H1 (cell line): Measurements from ENCODE around the gene TMEM114. TPM values are rescaled to one million over a fixed set of nuclear protein-coding genes. Genes with fewer than 3 reads are reported as not detected.

ENCODE experiments used
- NANOG ChIP-seq: IDR thresholded peaks from 2 replicates; pipeline ENCODE4 v1.6.1; 2011; ENCODE audit warnings: low read length, low read depth, mild to moderate bottlenecking, inconsistent platforms; ENCODE audit not compliant: insufficient read depth, poor library complexity, severe bottlenecking
- RBBP5 ChIP-seq: IDR thresholded peaks from 2 replicates; pipeline ENCODE4 v1.7.1; 2012; ENCODE audit warnings: low read depth, mild to moderate bottlenecking, inconsistent platforms, low read length, moderate library complexity, borderline replicate concordance
- SIN3A ChIP-seq, 2 experiments: IDR thresholded peaks in 1 of 2; conservative IDR thresholded peaks in 1 of 2; 2 replicates each; pipeline ENCODE4 v1.6.1; 2011 to 2012; ENCODE audit warnings: low read length in 2 of 2, improper control_type of control experiment in 1 of 2, low read depth in 1 of 2, mild to moderate bottlenecking in 1 of 2
- ZNF274 ChIP-seq: IDR thresholded peaks from 2 replicates; pipeline ENCODE4 v1.7.0; 2012; ENCODE audit warnings: low read length, borderline replicate concordance; ENCODE audit errors: extremely low read depth
- polyA plus RNA-seq, 7 experiments: library from polyadenylated mRNA; depleted of rRNA in 3 of 7; stranded (reverse) in 5 of 7; unstranded in 2 of 7; fragments of >200 nt in 5 of 7; fragments of 200-250 nt in 2 of 7; gene quantifications; 1 replicate in 5 of 7; 2 replicates in 1 of 7; 4 replicates in 1 of 7; pipeline versions ENCODE4 v1.2.1 to v1.2.3, GENCODE V29; 2011 to 2013; ENCODE audit warnings: missing spikeins in 2 of 7, mixed read lengths in 2 of 7
- total RNA-seq: library from RNA; stranded (reverse); fragmentation: NEBNext Ultra II Directional; extraction: Animal tissue kit (Norgen Biotek cat#: 25700); gene quantifications from 2 replicates; pipeline ENCODE4 v1.2.1, GENCODE V29; 2021
- TF ChIP-seq, protein P1 (sequence below): fragments of 300-600 bp; sonication (generic); IDR thresholded peaks from 2 replicates; pipeline ENCODE4 v1.7.1; 2012; ENCODE audit warnings: low read length, moderate library complexity, mild to moderate bottlenecking, inconsistent platforms; ENCODE audit not compliant: insufficient replicate concordance
- TF ChIP-seq, protein P2 (sequence below): IDR thresholded peaks from 2 replicates; pipeline ENCODE4 v1.6.1; 2012; ENCODE audit warnings: low read length, inconsistent platforms

TMEM114 gene
- total and polyA plus RNA-seq, 2 of the 8 experiments (the other 6 are each of a cell fraction or from before 2014, with no cell fraction given): 1.6 to 2.9 TPM

DNA sequence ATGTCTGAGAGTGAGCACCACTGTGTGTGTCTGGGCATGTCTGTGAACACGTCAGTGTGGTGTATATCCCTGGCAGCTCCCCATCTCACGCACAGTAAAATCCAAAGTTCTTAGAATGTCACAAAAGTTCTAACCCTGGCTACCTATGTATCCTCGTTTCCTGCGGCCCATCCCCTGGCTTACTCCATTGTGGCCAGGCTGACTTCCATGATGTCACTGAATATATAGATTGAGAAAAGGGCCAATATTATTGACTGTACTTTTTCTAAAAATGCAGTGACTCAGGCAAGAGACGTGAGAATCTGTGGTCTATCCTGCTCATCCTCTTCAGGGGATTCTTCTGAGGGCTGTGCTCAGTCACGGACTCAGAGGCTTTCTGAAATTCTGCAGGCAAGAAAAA, 30.2 kb upstream of the TMEM114 start (continued):
- TF ChIP-seq, protein P1, sequence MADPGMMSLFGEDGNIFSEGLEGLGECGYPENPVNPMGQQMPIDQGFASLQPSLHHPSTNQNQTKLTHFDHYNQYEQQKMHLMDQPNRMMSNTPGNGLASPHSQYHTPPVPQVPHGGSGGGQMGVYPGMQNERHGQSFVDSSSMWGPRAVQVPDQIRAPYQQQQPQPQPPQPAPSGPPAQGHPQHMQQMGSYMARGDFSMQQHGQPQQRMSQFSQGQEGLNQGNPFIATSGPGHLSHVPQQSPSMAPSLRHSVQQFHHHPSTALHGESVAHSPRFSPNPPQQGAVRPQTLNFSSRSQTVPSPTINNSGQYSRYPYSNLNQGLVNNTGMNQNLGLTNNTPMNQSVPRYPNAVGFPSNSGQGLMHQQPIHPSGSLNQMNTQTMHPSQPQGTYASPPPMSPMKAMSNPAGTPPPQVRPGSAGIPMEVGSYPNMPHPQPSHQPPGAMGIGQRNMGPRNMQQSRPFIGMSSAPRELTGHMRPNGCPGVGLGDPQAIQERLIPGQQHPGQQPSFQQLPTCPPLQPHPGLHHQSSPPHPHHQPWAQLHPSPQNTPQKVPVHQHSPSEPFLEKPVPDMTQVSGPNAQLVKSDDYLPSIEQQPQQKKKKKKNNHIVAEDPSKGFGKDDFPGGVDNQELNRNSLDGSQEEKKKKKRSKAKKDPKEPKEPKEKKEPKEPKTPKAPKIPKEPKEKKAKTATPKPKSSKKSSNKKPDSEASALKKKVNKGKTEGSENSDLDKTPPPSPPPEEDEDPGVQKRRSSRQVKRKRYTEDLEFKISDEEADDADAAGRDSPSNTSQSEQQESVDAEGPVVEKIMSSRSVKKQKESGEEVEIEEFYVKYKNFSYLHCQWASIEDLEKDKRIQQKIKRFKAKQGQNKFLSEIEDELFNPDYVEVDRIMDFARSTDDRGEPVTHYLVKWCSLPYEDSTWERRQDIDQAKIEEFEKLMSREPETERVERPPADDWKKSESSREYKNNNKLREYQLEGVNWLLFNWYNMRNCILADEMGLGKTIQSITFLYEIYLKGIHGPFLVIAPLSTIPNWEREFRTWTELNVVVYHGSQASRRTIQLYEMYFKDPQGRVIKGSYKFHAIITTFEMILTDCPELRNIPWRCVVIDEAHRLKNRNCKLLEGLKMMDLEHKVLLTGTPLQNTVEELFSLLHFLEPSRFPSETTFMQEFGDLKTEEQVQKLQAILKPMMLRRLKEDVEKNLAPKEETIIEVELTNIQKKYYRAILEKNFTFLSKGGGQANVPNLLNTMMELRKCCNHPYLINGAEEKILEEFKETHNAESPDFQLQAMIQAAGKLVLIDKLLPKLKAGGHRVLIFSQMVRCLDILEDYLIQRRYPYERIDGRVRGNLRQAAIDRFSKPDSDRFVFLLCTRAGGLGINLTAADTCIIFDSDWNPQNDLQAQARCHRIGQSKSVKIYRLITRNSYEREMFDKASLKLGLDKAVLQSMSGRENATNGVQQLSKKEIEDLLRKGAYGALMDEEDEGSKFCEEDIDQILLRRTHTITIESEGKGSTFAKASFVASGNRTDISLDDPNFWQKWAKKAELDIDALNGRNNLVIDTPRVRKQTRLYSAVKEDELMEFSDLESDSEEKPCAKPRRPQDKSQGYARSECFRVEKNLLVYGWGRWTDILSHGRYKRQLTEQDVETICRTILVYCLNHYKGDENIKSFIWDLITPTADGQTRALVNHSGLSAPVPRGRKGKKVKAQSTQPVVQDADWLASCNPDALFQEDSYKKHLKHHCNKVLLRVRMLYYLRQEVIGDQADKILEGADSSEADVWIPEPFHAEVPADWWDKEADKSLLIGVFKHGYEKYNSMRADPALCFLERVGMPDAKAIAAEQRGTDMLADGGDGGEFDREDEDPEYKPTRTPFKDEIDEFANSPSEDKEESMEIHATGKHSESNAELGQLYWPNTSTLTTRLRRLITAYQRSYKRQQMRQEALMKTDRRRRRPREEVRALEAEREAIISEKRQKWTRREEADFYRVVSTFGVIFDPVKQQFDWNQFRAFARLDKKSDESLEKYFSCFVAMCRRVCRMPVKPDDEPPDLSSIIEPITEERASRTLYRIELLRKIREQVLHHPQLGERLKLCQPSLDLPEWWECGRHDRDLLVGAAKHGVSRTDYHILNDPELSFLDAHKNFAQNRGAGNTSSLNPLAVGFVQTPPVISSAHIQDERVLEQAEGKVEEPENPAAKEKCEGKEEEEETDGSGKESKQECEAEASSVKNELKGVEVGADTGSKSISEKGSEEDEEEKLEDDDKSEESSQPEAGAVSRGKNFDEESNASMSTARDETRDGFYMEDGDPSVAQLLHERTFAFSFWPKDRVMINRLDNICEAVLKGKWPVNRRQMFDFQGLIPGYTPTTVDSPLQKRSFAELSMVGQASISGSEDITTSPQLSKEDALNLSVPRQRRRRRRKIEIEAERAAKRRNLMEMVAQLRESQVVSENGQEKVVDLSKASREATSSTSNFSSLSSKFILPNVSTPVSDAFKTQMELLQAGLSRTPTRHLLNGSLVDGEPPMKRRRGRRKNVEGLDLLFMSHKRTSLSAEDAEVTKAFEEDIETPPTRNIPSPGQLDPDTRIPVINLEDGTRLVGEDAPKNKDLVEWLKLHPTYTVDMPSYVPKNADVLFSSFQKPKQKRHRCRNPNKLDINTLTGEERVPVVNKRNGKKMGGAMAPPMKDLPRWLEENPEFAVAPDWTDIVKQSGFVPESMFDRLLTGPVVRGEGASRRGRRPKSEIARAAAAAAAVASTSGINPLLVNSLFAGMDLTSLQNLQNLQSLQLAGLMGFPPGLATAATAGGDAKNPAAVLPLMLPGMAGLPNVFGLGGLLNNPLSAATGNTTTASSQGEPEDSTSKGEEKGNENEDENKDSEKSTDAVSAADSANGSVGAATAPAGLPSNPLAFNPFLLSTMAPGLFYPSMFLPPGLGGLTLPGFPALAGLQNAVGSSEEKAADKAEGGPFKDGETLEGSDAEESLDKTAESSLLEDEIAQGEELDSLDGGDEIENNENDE: no peak
- TF ChIP-seq SIN3A (conservative IDR thresholded peaks at IDR 0.05 in 1 of 2, IDR thresholded peaks at IDR 0.05 in 1 of 2; ENCODE audit: low read depth in 1 of 2, low read length in 2 of 2) (no peak), ZNF274 (no peak), RBBP5 (no peak), NANOG (no peak)
- TF ChIP-seq, protein P2, sequence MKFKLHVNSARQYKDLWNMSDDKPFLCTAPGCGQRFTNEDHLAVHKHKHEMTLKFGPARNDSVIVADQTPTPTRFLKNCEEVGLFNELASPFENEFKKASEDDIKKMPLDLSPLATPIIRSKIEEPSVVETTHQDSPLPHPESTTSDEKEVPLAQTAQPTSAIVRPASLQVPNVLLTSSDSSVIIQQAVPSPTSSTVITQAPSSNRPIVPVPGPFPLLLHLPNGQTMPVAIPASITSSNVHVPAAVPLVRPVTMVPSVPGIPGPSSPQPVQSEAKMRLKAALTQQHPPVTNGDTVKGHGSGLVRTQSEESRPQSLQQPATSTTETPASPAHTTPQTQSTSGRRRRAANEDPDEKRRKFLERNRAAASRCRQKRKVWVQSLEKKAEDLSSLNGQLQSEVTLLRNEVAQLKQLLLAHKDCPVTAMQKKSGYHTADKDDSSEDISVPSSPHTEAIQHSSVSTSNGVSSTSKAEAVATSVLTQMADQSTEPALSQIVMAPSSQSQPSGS: no peak
